Endothelial cell of umbilical vein (primary cell): ENCODE data around the gene ARID5A. TPM values are rescaled to one million over a fixed set of nuclear protein-coding genes. Genes with fewer than 3 reads are reported as not detected.

Source experiments
- BruUV-seq: library from RNA; stranded (reverse); fragments of 400-500 nt; replicated peaks from 2 replicates; lab custom pipeline; 2021; lab: Mats Ljungman, UMichigan
- CTCF ChIA-PET: fragments of 300-600, 350-600 bp; sonication (Branson Sonifier 250); formaldehyde crosslinking; loops from one replicate; lab custom pipeline; 2021; ENCODE audit warnings: antibody characterized with exemption, inconsistent platforms; lab: Charles Lee
- POLR2A ChIA-PET: fragments of 300-600, 350-600 bp; sonication (Branson Sonifier 250); formaldehyde crosslinking; loops from one replicate; lab custom pipeline; 2021; ENCODE audit warnings: antibody characterized with exemption, inconsistent platforms; lab: Charles Lee
- DNase-seq: peaks from one replicate; pipeline ENCODE4 v3.0.0-alpha.2; 2011; ENCODE audit warnings: low read depth, low spot score
- FAIRE-seq: peaks from 2 replicates; lab custom pipeline; 2011; peaks lifted over from hg19 to GRCh38; lab: Jason Lieb, UNC
- H2AFZ ChIP-seq: 2 replicates; pipeline ENCODE4 v1.6.0; 2012; ENCODE audit warnings: low read depth, low read length, control low read depth, inconsistent platforms
- H3K27ac ChIP-seq: 2 replicates; pipeline ENCODE4 v1.5.1; 2011; ENCODE audit warnings: low read depth, mild to moderate bottlenecking, control low read depth, low read length, moderate library complexity; ENCODE audit not compliant: insufficient read depth
- H3K27me3 ChIP-seq, 2 experiments: 2 replicates each; pipeline versions ENCODE4 v1.6.0 to v1.6.1; 2011; ENCODE audit warnings: low read length in 2 of 2, mixed read lengths in 1 of 2; ENCODE audit not compliant: control insufficient read depth in 2 of 2, insufficient read depth in 2 of 2
- H3K36me3 ChIP-seq, 2 experiments: 2 replicates in 1 of 2; 3 replicates in 1 of 2; pipeline ENCODE4 v1.5.1; 2011; ENCODE audit warnings: low read length in 2 of 2, mild to moderate bottlenecking in 1 of 2, moderate library complexity in 1 of 2; ENCODE audit not compliant: control insufficient read depth in 2 of 2, insufficient read depth in 2 of 2; ENCODE audit errors: extremely low read depth in 1 of 2
- H3K4me1 ChIP-seq: 3 replicates; pipeline ENCODE4 v1.5.1; 2011; ENCODE audit warnings: mild to moderate bottlenecking, low read length; ENCODE audit not compliant: control insufficient read depth, insufficient read depth; ENCODE audit errors: extremely low read depth
- H3K4me2 ChIP-seq: 2 replicates; pipeline ENCODE4 v1.6.1; 2011; ENCODE audit warnings: low read length, control low read depth, mixed read lengths; ENCODE audit not compliant: insufficient read depth
- H3K4me3 ChIP-seq, 3 experiments: fragments of 200-600 bp in 1 of 3; sonication (generic), shearing (Covaris generic) in 1 of 3; replicated peaks in 1 of 3; 2 replicates each; pipeline ENCODE4 v1.5.1; 2011 to 2016; ENCODE audit warnings: control low read depth in 3 of 3, low read length in 3 of 3, mild to moderate bottlenecking in 2 of 3, inconsistent platforms in 1 of 3, low read depth in 1 of 3, moderate library complexity in 1 of 3; ENCODE audit not compliant: insufficient read depth in 1 of 3
- H3K79me2 ChIP-seq: 2 replicates; pipeline ENCODE4 v1.6.0; 2012; ENCODE audit warnings: low read length, inconsistent platforms; ENCODE audit not compliant: control insufficient read depth, insufficient read depth
- H3K9ac ChIP-seq: replicated peaks from 2 replicates; pipeline ENCODE3; 2011; ENCODE audit warnings: low read length, control low read depth; ENCODE audit not compliant: insufficient read depth; ENCODE audit errors: extremely low read depth
- H3K9me1 ChIP-seq: replicated peaks from 3 replicates; pipeline ENCODE4 v1.6.0; 2011; ENCODE audit warnings: mild to moderate bottlenecking, low read length; ENCODE audit not compliant: control insufficient read depth, insufficient read depth; ENCODE audit errors: extremely low read depth
- H3K9me3 ChIP-seq: replicated peaks from 2 replicates; pipeline ENCODE4 v1.5.1; 2012; ENCODE audit warnings: low read length, inconsistent platforms; ENCODE audit not compliant: control insufficient read depth, insufficient read depth
- H4K20me1 ChIP-seq: replicated peaks from 2 replicates; pipeline ENCODE3; 2011; ENCODE audit warnings: mild to moderate bottlenecking, low read length; ENCODE audit not compliant: control insufficient read depth, insufficient read depth; ENCODE audit errors: extremely low read depth
- EZH2 ChIP-seq: IDR thresholded peaks from 2 replicates; pipeline ENCODE4 v1.6.1; 2012; ENCODE audit warnings: borderline replicate concordance, low read depth, mild to moderate bottlenecking, moderate library complexity, low read length, inconsistent platforms; ENCODE audit not compliant: severe bottlenecking
- FOS ChIP-seq: IDR thresholded peaks from 2 replicates; pipeline ENCODE4 v1.6.1; 2011; ENCODE audit warnings: mild to moderate bottlenecking, low read length, moderate library complexity, borderline replicate concordance; ENCODE audit not compliant: insufficient read depth
- GATA2 ChIP-seq: IDR thresholded peaks from 2 replicates; pipeline ENCODE4 v1.7.0; 2011; ENCODE audit warnings: low read depth, mild to moderate bottlenecking, moderate library complexity, mixed read lengths, low read length; ENCODE audit not compliant: insufficient read length, insufficient read depth
- MYC ChIP-seq: IDR thresholded peaks from one replicate; pipeline ENCODE4 v1.6.1; 2011; ENCODE audit warnings: mild to moderate bottlenecking, low read depth, low read length
- POLR2A ChIP-seq: IDR thresholded peaks from 2 replicates; pipeline ENCODE4 v1.6.1; 2012; ENCODE audit warnings: low read depth, mild to moderate bottlenecking, control low read depth, low read length
- dilution Hi-C: fragments of 300-500 bp; cut with MboI; formaldehyde crosslinking; loops from one replicate; pipeline ENCODE4 v1.15.0; 2019; ENCODE audit warnings: low sequenced_read_pairs; ENCODE audit not compliant: extremely low pct_ligation_motif_present
- intact Hi-C: fragments of 100-400 bp; cut with micrococcal nuclease; formaldehyde crosslinking; loops from one replicate; pipeline ENCODE4 v1.10.0; 2022
- polyA plus RNA-seq, 4 experiments: library from polyadenylated mRNA; depleted of rRNA in 3 of 4; stranded (reverse) in 3 of 4; unstranded in 1 of 4; fragments of >200 nt; gene quantifications; 2 replicates each; pipeline versions ENCODE4 v1.2.1 to v1.2.3, GENCODE V29; 2011 to 2012; ENCODE audit warnings: missing spikeins in 1 of 4
- total RNA-seq: library from RNA; stranded (reverse); gene quantifications from 2 replicates; pipeline ENCODE4 v1.2.3, GENCODE V29; 2021
- TF ChIP-seq, protein P1 (sequence below), 2 donors: IDR thresholded peaks; 1 replicate in 1 of 2; 2 replicates in 1 of 2; pipeline ENCODE4 v1.5.1; 2011; ENCODE audit warnings: low read length in 2 of 2, mild to moderate bottlenecking in 2 of 2, moderate library complexity in 2 of 2, control low read depth in 1 of 2, inconsistent platforms in 1 of 2, low read depth in 1 of 2; ENCODE audit not compliant: insufficient read depth in 1 of 2; ENCODE audit errors: extremely low read depth in 1 of 2
- TF ChIP-seq, protein P2 (sequence below): IDR thresholded peaks from 2 replicates; pipeline ENCODE4 v1.6.1; 2011; ENCODE audit not compliant: insufficient read depth, insufficient read length

ARID5A gene
- total and polyA plus RNA-seq, 2 donors (not counting 3 experiments of a cell fraction or from before 2014, with no cell fraction given), result 18.0 to 24.7 TPM

DNA sequence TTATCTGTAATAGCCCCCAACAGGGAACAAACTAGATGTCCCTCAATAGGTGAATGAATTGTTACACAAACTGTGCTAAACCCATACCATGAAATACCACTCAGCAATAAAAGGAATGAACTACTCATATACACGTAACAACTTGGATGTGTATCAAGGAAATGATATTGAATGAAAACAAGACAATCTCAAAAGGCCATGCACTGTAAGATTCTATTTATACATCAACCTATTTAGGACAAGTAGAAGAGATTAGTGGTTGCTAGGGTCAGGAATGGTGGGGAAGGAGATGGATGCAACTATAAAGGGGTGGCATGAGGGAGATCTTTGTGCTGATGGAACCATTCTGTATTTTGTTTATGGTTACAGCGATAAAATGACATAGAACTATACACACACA is 54.5 kb downstream of the ARID5A start:
- FAIRE-seq (no peak), DNase-seq (no peak)
- intact Hi-C loops (no loop called here), dilution Hi-C loops (no loop called here)
- ChIA-PET POLR2A (no interaction called here), CTCF (interaction anchor here (0.7 kb wide), 1 partner anchor 37 kb away, joined by 3 read pairs; no protein-coding TSS in a partner anchor)
- Histone ChIP-seq H4K20me1 (no peaks in the 10 kb centered on the region), H3K79me2 (no peaks in the 10 kb centered on the region), H3K27ac (no peak overlapping the region), H3K9me3 (no peaks in the 10 kb centered on the region), H3K4me1 (no peaks in the 10 kb centered on the region), H3K4me2 (no peak overlapping the region), H3K9ac (no peak overlapping the region), H2AFZ (no peak overlapping the region), H3K4me3 (no peak overlapping the region), H3K36me3 (peaks cover 15 to 21% of the 10 kb centered on the region in 2 experiments), H3K9me1 (no peaks in the 10 kb centered on the region), H3K27me3 (no peaks in the 10 kb centered on the region)
- BruUV-seq, result no TSS peak
- TF ChIP-seq, protein P1, sequence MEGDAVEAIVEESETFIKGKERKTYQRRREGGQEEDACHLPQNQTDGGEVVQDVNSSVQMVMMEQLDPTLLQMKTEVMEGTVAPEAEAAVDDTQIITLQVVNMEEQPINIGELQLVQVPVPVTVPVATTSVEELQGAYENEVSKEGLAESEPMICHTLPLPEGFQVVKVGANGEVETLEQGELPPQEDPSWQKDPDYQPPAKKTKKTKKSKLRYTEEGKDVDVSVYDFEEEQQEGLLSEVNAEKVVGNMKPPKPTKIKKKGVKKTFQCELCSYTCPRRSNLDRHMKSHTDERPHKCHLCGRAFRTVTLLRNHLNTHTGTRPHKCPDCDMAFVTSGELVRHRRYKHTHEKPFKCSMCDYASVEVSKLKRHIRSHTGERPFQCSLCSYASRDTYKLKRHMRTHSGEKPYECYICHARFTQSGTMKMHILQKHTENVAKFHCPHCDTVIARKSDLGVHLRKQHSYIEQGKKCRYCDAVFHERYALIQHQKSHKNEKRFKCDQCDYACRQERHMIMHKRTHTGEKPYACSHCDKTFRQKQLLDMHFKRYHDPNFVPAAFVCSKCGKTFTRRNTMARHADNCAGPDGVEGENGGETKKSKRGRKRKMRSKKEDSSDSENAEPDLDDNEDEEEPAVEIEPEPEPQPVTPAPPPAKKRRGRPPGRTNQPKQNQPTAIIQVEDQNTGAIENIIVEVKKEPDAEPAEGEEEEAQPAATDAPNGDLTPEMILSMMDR (IDR thresholded peaks at IDR 0.05; ENCODE audit: extremely low read depth in 1 of 2, insufficient read depth in 1 of 2, low read depth in 1 of 2, low read length in 2 of 2), result no peak

DNA sequence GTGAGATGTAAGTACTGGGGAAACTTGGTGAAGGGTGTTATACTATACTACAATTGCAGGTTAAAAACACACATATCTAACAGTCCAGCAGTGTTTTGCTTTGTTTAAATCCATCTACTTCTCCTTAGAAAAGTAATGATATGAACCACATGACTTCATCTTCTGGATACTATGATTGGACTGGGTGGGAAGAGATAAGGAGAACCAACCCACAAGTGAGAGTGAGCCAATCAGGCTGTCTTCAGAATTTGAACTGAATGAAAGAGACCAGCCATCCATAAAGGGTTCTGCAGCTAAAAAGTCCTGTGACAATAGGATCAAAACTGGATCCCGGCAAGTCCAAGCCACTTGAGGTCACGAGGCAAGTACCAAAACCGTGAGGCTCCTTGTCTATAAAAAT is 54.9 kb downstream of the ARID5A start:
- no peaks in the 10 kb centered on the region for H4K20me1 ChIP-seq
- H3K36me3 ChIP-seq, result peaks cover 15 to 23% of the 10 kb centered on the region in 2 experiments
- no peaks in the 10 kb centered on the region for H3K79me2 ChIP-seq
- no peak overlapping the region for H3K4me3 ChIP-seq
- DNase-seq (no peak), FAIRE-seq (no peak)
- H3K9ac ChIP-seq, result no peak overlapping the region
- H3K4me2 ChIP-seq, result no peak overlapping the region
- dilution Hi-C loops (no loop called here), intact Hi-C loops (no loop called here)
- BruUV-seq, result no TSS peak
- H3K4me1 ChIP-seq, result no peaks in the 10 kb centered on the region
- no peak overlapping the region for H3K27ac ChIP-seq
- no peaks in the 10 kb centered on the region for H3K27me3 ChIP-seq
- ChIA-PET CTCF (no interaction called here), POLR2A (no interaction called here)
- H3K9me1 ChIP-seq, result no peaks in the 10 kb centered on the region
- TF ChIP-seq, protein P1 (IDR thresholded peaks at IDR 0.05; ENCODE audit: extremely low read depth in 1 of 2, insufficient read depth in 1 of 2, low read depth in 1 of 2, low read length in 2 of 2), result no peak
- TF ChIP-seq FOS, result no peak
- TF ChIP-seq GATA2, result no peak
- TF ChIP-seq, protein P2, sequence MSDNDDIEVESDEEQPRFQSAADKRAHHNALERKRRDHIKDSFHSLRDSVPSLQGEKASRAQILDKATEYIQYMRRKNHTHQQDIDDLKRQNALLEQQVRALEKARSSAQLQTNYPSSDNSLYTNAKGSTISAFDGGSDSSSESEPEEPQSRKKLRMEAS, result no peak
- TF ChIP-seq POLR2A, result no peak
- no peak for TF ChIP-seq MYC
- no peak for TF ChIP-seq EZH2
- no peaks in the 10 kb centered on the region for H3K9me3 ChIP-seq
- H2AFZ ChIP-seq, result no peak overlapping the region
